Dedifferentiated amniotic fluid mesenchymal stem cell (primary cell): Measurements from ENCODE around the gene CCNI2.

Source experiments
- DNase-seq: peaks from one replicate; pipeline ENCODE4 v3.0.0-alpha.2; 2016; ENCODE audit errors: extremely low spot score

Gene CCNI2

DNA sequence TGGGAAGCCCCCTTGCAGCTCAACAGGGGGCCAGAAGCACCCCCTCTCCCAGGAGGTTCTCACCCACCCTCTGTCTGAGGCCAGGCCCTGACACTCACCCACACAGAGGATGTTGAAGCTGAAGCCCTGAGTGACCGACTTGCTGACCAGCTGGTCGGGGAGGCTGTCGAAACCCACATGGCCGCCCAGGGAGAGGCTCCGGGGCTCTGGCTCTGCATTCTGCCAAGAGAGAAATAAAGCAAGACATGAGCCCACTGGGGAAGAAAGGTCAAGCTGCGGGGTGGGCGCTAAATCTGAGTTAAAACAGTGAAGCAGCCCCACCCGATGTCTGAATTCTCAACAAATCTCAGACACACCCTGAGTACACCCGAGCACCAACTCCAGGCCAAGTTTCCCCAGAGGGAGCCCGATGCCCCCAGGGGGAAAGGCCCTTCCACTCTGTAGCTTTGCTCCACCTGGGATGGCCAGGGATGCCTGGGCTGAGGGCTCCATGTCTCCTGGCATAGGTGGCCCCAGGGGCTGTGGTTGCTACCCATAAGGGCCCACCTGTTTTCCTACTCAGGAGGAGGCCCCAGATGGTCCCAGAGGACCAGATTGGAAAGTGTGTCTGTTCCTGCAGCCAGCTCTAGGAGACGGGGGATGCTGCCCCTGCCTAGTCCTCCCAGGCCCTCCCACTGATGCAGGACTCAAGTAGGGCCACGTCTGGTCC, 18.2 kb downstream of the CCNI2 start:
- no peak for DNase-seq

GRCh38 chr5:132766020-132766805, 19.0 kb downstream of the CCNI2 start:
- DNase-seq, result no peak

GRCh38 chr5:132766806-132767055, 19.5 kb downstream of the CCNI2 start:
- no peak for DNase-seq

DNA sequence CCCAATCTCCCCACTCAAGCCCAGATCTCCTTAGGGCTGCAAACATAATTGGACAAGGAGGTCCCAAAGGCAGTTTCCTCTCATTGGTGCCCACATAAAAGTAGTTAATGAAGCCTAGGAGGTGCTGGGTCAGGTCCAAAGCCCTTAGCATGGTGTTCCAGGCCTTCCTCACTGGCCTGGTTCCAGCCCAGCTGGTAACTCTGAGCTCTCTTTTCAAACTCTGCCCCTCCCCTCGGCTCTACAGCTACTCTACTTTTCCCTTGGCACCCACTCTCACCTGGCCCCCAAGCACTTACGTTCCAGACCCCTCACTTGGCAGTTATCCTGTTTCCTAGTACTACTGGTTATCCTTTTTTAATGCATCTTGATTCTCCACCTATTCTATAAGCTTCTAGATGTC, 19.9 kb downstream of the CCNI2 start:
- DNase-seq, result no peak

- DNase-seq, result no peak
Measured at GRCh38 chr5:132768485-132768868, 21.3 kb downstream of the CCNI2 start.

DNA sequence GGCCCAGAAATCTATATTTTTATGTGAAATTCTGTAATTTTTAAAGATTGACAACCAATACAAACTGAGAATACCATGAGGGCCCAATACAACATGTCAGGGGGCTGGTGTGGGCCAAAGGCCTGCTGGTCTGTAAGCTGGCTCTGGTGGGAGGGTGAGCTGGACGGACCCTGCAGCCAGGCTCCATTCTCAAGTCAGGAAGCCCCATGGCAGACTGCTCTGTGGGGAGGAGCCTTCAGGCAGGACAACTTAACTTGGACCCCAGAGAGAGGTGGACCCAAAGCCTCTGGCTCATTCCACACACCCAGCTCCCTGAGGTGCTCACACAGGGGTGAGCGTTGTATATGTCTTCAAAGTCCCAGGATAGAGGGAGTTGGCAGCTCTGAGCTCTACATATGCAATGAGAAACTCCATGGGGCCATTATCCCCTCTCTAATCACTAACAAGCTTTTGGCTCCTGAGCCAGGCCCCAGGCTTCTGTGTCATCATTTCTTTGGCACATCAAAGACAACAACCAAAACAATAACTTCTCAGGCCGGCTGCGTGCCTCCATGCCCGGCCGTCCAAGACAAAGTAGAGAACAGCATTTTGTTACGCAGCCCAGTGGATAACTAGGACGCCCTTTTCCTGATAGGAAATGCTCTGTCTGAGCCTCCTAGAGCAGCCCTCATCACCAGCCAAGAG, 23.4 kb downstream of the CCNI2 start:
- no peak for DNase-seq

- DNase-seq, result peak; percentile 40
Measured at GRCh38 chr5:132771503-132771998, 24.3 kb downstream of the CCNI2 start.

- no peak for DNase-seq
Measured at GRCh38 chr5:132772291-132773070, 25.3 kb downstream of the CCNI2 start.

- DNase-seq, result no peak
Measured at GRCh38 chr5:132773114-132773513, 25.9 kb downstream of the CCNI2 start.

DNA sequence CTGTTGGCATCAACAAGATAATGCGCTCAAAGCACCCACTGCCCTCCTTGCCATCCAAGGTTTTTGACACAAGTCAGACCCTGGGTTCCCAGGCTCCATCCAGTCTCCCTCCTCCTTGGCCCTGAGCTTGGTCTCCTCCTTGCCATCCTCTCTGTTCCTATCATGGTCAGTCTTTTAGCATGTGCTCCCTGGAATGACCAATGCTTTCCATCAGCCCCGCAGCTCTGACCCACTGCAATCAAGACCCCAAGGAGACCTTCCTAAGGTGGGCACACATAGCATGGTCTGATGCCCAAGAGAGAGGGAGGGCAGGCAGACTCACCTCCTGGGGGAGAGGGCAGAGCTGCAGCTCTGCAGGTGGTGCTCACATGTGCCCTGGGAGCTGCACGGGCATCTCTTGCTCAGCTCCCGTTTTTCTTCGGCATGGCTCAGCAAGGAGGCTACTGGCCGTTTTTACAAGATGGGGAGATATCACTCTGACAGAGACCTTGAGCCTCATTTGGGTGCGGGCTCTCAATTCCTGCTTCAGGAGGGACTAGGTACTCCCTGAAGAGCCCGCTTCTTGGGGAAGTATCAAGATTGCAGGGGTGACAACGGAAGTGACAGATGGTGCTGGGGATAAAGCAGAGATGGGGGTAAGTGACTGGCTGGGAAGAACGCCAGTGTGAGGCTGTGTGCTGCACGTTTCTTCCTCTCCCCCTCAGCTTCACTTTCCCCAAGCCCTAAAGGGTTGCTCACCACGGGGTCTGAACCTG, 26.6 kb downstream of the CCNI2 start:
- DNase-seq, result no peak

GRCh38 chr5:132774406-132774805, 27.2 kb downstream of the CCNI2 start:
- DNase-seq, result no peak

DNA sequence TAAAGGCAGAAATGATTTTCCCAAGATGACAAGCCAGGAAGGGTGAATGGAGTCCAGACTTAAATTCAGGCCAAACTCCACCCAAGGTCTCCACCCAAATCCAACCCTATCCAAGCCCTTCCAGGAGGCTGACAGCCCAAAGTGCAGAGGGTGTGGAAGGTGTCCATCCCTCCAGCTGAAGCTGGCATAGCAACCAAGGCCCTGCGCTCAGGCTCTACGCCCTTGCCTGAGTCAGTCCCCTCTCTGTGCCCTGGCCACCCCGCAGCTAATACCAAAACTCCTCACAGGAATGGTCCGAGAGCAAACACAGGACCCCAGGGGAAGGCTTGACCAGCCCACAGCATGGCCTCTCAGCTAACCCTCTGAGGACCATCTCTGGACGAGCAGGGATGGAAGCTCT, 27.7 kb downstream of the CCNI2 start:
- no peak for DNase-seq

DNA sequence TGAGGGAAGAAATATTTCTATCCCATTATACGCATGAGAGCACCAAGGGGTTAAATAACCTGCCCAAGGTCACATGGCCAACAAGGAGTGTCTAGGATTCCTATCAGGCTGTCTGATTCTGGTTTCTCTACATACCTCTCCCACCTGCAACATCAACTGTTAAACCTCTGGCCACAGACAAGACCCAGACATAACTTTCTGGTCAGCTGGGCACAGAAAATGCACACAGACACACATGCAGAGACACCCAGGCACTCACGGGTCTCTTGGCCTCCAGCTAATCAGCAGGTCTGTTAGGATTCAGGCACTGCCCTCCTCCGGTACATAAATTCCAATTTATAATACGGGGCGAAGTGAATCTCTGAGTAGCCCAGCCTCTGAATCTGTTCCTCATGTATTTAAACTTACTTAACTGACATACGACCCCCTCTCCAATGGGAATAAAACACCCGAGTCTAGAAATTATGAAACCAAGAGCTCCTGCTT, 28.3 kb downstream of the CCNI2 start:
- DNase-seq, result peak; percentile 26

- peak; percentile 52 for DNase-seq
Measured at GRCh38 chr5:132776131-132776937, 29.1 kb downstream of the CCNI2 start.

DNA sequence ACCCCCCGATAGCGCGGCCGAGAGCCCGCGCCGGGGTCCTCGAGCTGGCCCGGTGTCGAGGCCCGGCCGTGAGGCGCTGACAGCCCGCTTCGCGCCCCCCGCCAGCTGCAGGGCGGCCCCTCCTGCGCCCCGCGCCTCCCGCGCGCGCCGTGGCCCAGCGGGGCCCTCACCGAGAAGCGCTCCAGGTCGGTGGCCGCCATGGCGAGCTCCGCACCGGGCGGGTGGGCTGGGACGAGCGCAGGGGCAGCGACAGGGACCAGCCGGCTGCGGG, 29.6 kb downstream of the CCNI2 start:
- no peak for DNase-seq

DNA sequence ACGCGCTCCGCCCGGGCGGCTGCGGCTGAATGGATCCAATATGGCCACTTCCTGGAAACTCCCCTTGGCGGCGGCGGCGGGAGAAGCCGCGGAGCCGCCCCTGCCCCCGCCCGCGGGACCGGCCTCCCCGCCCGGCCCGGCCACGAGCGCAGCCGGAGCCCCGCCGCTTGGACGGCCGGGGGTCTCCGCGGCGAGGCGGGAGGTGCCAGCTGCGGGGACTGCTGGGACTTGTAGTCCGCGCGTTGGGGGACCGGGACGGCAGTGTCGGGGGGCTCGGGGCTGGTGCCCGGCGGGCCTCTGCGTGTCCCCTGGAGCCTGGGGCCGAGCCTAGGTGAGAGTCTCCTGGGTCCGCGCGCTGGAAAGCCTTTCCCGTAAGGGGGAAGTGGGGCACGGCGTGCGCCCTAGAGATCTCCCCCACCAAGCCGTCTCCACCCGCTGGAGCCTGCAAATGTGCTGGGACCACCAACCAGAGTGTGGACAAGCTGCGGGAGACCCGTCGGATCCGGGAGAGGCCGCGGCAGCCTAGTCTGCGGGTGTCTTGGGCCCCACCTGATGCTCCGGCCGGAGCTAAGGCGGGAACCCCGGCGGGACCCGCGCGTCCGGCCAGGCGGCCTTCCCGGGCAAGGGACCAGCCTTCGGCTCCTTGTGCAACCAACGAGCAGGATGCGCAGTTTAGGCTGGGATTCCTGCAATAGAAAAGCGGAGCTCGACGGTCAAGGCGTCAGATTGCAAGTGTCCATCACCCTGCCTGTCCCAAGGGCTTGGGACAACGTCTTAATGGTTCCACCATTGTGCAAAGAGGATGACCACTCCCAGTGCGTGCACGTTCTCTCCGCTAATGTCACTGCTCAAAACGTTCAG, 30.2 kb downstream of the CCNI2 start, which contains the start of gene SEPTIN8:
SEPTIN8 (minus strand) TSS at position 31 of the 861 bp plus-strand sequence. CDS start 102 bp downstream, outside the sequence.
- DNase-seq, result peak; percentile 34

DNA sequence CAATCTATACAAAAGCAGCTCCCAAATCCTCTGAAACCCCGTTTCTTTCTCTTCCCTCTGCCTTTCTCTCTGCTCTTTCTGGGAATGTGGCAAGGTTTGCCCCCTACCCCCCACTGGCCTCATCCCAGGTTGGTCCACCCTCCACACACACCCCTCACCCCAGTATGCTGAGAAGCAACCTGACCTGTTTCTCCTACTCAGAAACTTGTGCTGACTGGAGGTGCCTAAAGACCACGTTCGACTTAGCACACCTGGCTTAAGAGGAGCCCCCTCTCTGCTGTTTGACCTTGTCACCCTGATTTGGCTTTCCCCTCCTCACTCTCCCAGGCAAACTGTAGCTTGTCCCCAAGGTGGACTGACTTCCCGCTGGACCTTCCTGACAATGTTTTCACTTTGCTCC, 30.9 kb downstream of the CCNI2 start:
- no peak for DNase-seq

DNA sequence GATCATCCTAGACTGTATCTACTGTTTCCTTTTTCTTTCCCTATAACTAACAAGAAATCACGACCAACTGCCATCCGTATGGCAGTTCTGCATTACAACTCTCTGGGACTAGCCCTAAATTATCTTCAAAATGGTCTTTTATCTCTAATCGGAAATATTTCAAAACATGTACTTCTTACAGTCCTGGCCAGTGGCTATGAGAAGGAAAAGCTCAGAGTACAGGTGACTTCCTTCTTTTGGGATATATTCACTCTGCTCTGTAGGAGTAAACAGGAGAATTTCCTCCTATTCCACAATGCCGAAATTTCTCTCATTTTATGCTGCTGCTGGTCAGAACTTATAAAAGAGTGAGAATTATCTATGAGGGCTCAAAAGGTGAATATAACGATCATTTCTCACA, 31.6 kb downstream of the CCNI2 start:
- DNase-seq, result no peak

GRCh38 chr5:132779961-132780360, 32.7 kb downstream of the CCNI2 start:
- no peak for DNase-seq

DNA sequence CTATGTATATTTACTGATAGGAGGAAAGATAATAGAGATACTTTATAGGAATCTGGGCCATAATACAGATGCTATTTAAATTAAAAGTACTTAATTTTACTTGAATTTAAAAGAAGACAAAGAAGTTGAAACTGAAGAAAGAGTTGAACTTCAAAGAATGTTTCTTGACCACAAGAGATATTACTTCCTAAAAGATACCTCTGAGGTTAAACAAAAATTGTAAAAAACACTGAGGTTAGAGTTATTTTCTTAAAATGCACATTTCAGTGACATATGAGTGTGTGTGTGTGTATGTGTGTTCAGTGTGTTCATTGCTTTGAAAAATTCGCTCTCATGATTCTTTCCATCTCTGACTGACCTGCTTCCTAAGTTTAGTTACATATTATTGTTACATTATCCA, 33.4 kb downstream of the CCNI2 start:
- DNase-seq, result no peak
